BLaER1 treated with 17β-estradiol and CSF1 and Interleukin-3, amounts not matched to agents 10 nM and 100 nM (cell line): ENCODE results near the gene ZBTB5.

Experiments
- H3K27ac ChIP-seq, 11 experiments: shearing (Covaris generic); formaldehyde crosslinking; 2 replicates each; pipeline ENCODE4 v1.8.1; 2022
- H3K27me3 ChIP-seq, 11 experiments: shearing (Covaris generic); formaldehyde crosslinking; 2 replicates each; pipeline ENCODE4 v1.8.1; 2022
- H3K36me3 ChIP-seq, 11 experiments: shearing (Covaris generic); formaldehyde crosslinking; 2 replicates each; pipeline ENCODE4 v1.8.1; 2022
- H3K4me1 ChIP-seq, 10 experiments: shearing (Covaris generic); formaldehyde crosslinking; 2 replicates each; pipeline ENCODE4 v1.8.1; 2022
- H3K4me2 ChIP-seq, 11 experiments: shearing (Covaris generic); formaldehyde crosslinking; 2 replicates each; pipeline ENCODE4 v1.8.1; 2022
- H3K4me3 ChIP-seq, 10 experiments: shearing (Covaris generic); formaldehyde crosslinking; 2 replicates each; pipeline ENCODE4 v1.8.1; 2022
- H3K9ac ChIP-seq, 11 experiments: shearing (Covaris generic); formaldehyde crosslinking; 2 replicates each; pipeline ENCODE4 v1.8.1; 2022
- H3K9me3 ChIP-seq, 11 experiments: shearing (Covaris generic); formaldehyde crosslinking; replicated peaks in 1 of 11; 2 replicates each; pipeline ENCODE4 v1.8.1; 2022
- H4K20me1 ChIP-seq, 11 experiments: shearing (Covaris generic); formaldehyde crosslinking; 2 replicates each; pipeline ENCODE4 v1.8.1; 2022
- Cebpa-rat ChIP-seq, 11 experiments: shearing (Covaris generic); IDR thresholded peaks; 2 replicates each; pipeline ENCODE4 v1.8.1; 2022

Gene ZBTB5

GRCh38 chr9:37508834-37509206, 43.6 kb upstream of the ZBTB5 start:
- no peak overlapping the region for H3K9ac ChIP-seq
- no peak overlapping the region for H3K4me2 ChIP-seq
- peaks cover 0 to 22% (median 9%) of the 10 kb centered on the region in 10 experiments; a peak in 13 of 20 replicates for H3K4me1 ChIP-seq
- no peaks in the 10 kb centered on the region for H3K9me3 ChIP-seq
- no peak overlapping the region for H3K27ac ChIP-seq
- TF ChIP-seq Cebpa-rat (IDR thresholded peaks at IDR 0.05), result no peak
- peaks cover 0 to 44% (median 7%) of the 10 kb centered on the region in 11 experiments; a peak in 10 of 22 replicates for H4K20me1 ChIP-seq
- no peak overlapping the region for H3K4me3 ChIP-seq
- peaks cover 26 to 69% (median 57%) of the 10 kb centered on the region in 11 experiments for H3K36me3 ChIP-seq
- H3K27me3 ChIP-seq, result no peaks in the 10 kb centered on the region

- Histone ChIP-seq H3K9me3 (no peaks in the 10 kb centered on the region), H3K36me3 (peaks cover 31 to 75% (median 62%) of the 10 kb centered on the region in 11 experiments), H3K4me1 (peaks cover 4 to 27% (median 9%) of the 10 kb centered on the region in 10 experiments; a peak in 13 of 20 replicates), H4K20me1 (peaks cover 0 to 44% (median 9%) of the 10 kb centered on the region in 11 experiments; a peak in 10 of 22 replicates), H3K9ac (no peak overlapping the region; a peak in 1 of 22 replicates), H3K27me3 (no peaks in the 10 kb centered on the region), H3K4me3 (no peak overlapping the region), H3K27ac (no peak overlapping the region), H3K4me2 (no peak overlapping the region)
- no peak for TF ChIP-seq Cebpa-rat (IDR thresholded peaks at IDR 0.05)
Observed at GRCh38 chr9:37508135-37508833, 43.0 kb upstream of the ZBTB5 start.

GRCh38 chr9:37507566-37508134, 42.4 kb upstream of the ZBTB5 start:
- peaks cover 38 to 81% (median 69%) of the 10 kb centered on the region in 11 experiments for H3K36me3 ChIP-seq
- no peak overlapping the region for H3K9ac ChIP-seq
- H3K4me1 ChIP-seq, result peaks cover 4 to 32% (median 11%) of the 10 kb centered on the region in 10 experiments; a peak in 13 of 20 replicates
- no peak overlapping the region for H3K4me3 ChIP-seq
- peaks cover 0 to 44% (median 9%) of the 10 kb centered on the region in 11 experiments; a peak in 11 of 22 replicates for H4K20me1 ChIP-seq
- no peaks in the 10 kb centered on the region for H3K27me3 ChIP-seq
- H3K9me3 ChIP-seq, result no peaks in the 10 kb centered on the region
- peak overlapping the region in 1 of 11 experiments; percentile 5; a peak in 1 of 22 replicates for H3K4me2 ChIP-seq
- no peak overlapping the region for H3K27ac ChIP-seq
- no peak for TF ChIP-seq Cebpa-rat (IDR thresholded peaks at IDR 0.05)

- Histone ChIP-seq H3K9me3 (no peaks in the 10 kb centered on the region), H4K20me1 (peaks cover 0 to 51% (median 20%) of the 10 kb centered on the region in 11 experiments; a peak in 13 of 22 replicates), H3K4me2 (no peak overlapping the region), H3K9ac (no peak overlapping the region), H3K27me3 (no peaks in the 10 kb centered on the region), H3K4me3 (no peak overlapping the region), H3K27ac (no peak overlapping the region), H3K36me3 (peaks cover 64 to 100% (median 95%) of the 10 kb centered on the region in 11 experiments), H3K4me1 (peaks cover 4 to 32% (median 11%) of the 10 kb centered on the region in 10 experiments; a peak in 13 of 20 replicates)
- no peak for TF ChIP-seq Cebpa-rat (IDR thresholded peaks at IDR 0.05)
Observed at GRCh38 chr9:37504605-37505004, 39.4 kb upstream of the ZBTB5 start.

- Histone ChIP-seq H3K27ac (no peak overlapping the region), H3K27me3 (no peaks in the 10 kb centered on the region), H3K9me3 (no peaks in the 10 kb centered on the region), H3K4me3 (no peak overlapping the region), H3K4me2 (peak overlapping the region in 2 of 11 experiments; percentile 18 to 41; a peak in 3 of 22 replicates), H3K9ac (no peak overlapping the region), H3K4me1 (peaks cover 4 to 32% (median 11%) of the 10 kb centered on the region in 10 experiments; a peak in 13 of 20 replicates), H4K20me1 (peaks cover 0 to 55% (median 22%) of the 10 kb centered on the region in 11 experiments; a peak in 14 of 22 replicates), H3K36me3 (peaks cover 73 to 100% (median 99%) of the 10 kb centered on the region in 11 experiments)
- no peak for TF ChIP-seq Cebpa-rat (IDR thresholded peaks at IDR 0.05)
Observed at GRCh38 chr9:37503736-37504135, 38.5 kb upstream of the ZBTB5 start.

GRCh38 chr9:37501957-37502596, 36.8 kb upstream of the ZBTB5 start:
- Histone ChIP-seq H3K27ac (no peak overlapping the region), H3K9ac (no peak overlapping the region), H3K4me3 (no peak overlapping the region), H3K36me3 (peaks cover 75 to 100% (median 99%) of the 10 kb centered on the region in 11 experiments), H3K4me1 (peaks cover 0 to 20% (median 5%) of the 10 kb centered on the region in 10 experiments; a peak in 10 of 20 replicates), H3K9me3 (no peaks in the 10 kb centered on the region), H3K27me3 (no peaks in the 10 kb centered on the region), H4K20me1 (peaks cover 0 to 59% (median 22%) of the 10 kb centered on the region in 11 experiments; a peak in 14 of 22 replicates), H3K4me2 (no peak overlapping the region)
- TF ChIP-seq Cebpa-rat (IDR thresholded peaks at IDR 0.05), result no peak

GRCh38 chr9:37499297-37499696, 34.0 kb upstream of the ZBTB5 start:
- Histone ChIP-seq H3K4me1 (peaks cover 0 to 15% (median 4%) of the 10 kb centered on the region in 10 experiments; a peak in 7 of 20 replicates), H3K4me2 (no peak overlapping the region), H4K20me1 (peaks cover 0 to 58% (median 20%) of the 10 kb centered on the region in 11 experiments; a peak in 14 of 22 replicates), H3K4me3 (no peak overlapping the region), H3K27me3 (no peaks in the 10 kb centered on the region), H3K27ac (no peak overlapping the region; a peak in 1 of 22 replicates), H3K9me3 (no peaks in the 10 kb centered on the region), H3K36me3 (peaks cover 92 to 100% (median 99%) of the 10 kb centered on the region in 11 experiments), H3K9ac (no peak overlapping the region)
- no peak for TF ChIP-seq Cebpa-rat (IDR thresholded peaks at IDR 0.05)

- TF ChIP-seq Cebpa-rat (IDR thresholded peaks at IDR 0.05), result no peak
- H3K27me3 ChIP-seq, result no peaks in the 10 kb centered on the region
- no peak overlapping the region for H3K4me3 ChIP-seq
- peaks cover 0 to 6% (median 0%) of the 10 kb centered on the region in 10 experiments; a peak in 5 of 20 replicates for H3K4me1 ChIP-seq
- peaks cover 93 to 100% (median 99%) of the 10 kb centered on the region in 11 experiments for H3K36me3 ChIP-seq
- no peak overlapping the region for H3K27ac ChIP-seq
- peaks cover 0 to 63% (median 20%) of the 10 kb centered on the region in 11 experiments; a peak in 14 of 22 replicates for H4K20me1 ChIP-seq
- no peak overlapping the region for H3K4me2 ChIP-seq
- H3K9me3 ChIP-seq, result no peaks in the 10 kb centered on the region
- H3K9ac ChIP-seq, result no peak overlapping the region
Observed at GRCh38 chr9:37498457-37498856, 33.2 kb upstream of the ZBTB5 start.

GRCh38 chr9:37497320-37497719, 32.1 kb upstream of the ZBTB5 start:
- Histone ChIP-seq H3K9me3 (no peaks in the 10 kb centered on the region), H3K4me3 (no peak overlapping the region), H3K36me3 (peaks cover 93 to 100% (median 99%) of the 10 kb centered on the region in 11 experiments), H3K4me1 (no peaks in the 10 kb centered on the region), H4K20me1 (peaks cover 0 to 61% (median 20%) of the 10 kb centered on the region in 11 experiments; a peak in 14 of 22 replicates), H3K27ac (no peak overlapping the region), H3K4me2 (no peak overlapping the region), H3K27me3 (no peaks in the 10 kb centered on the region), H3K9ac (no peak overlapping the region)
- TF ChIP-seq Cebpa-rat (IDR thresholded peaks at IDR 0.05), result no peak
